Ishikawa (cell line): ENCODE data around the gene PRRT3.
A peak's percentile ranks its signal among the peaks of the same experiment; 100 is the strongest.

Source experiments
- CEBPB ChIP-seq: IDR thresholded peaks from 2 replicates; pipeline ENCODE4 v1.6.1; 2012
- CREB1 ChIP-seq: IDR thresholded peaks from 2 replicates; pipeline ENCODE4 v1.6.1; 2012; ENCODE audit warnings: low read depth
- NFIC ChIP-seq: IDR thresholded peaks from 2 replicates; pipeline ENCODE4 v1.6.1; 2012
- RAD21 ChIP-seq: IDR thresholded peaks from 2 replicates; pipeline ENCODE4 v1.6.1; 2012; ENCODE audit warnings: low read depth
- REST ChIP-seq: IDR thresholded peaks from 2 replicates; pipeline ENCODE4 v1.6.1; 2012; ENCODE audit warnings: low read depth, mild to moderate bottlenecking
- TAF1 ChIP-seq: IDR thresholded peaks from 2 replicates; pipeline ENCODE4 v1.6.1; 2012; ENCODE audit warnings: low read depth, mild to moderate bottlenecking
- TCF12 ChIP-seq: IDR thresholded peaks from 2 replicates; pipeline ENCODE4 v1.6.1; 2012; ENCODE audit warnings: low read depth
- TEAD4 ChIP-seq: IDR thresholded peaks from 2 replicates; pipeline ENCODE4 v1.6.1; 2012
- YY1 ChIP-seq: IDR thresholded peaks from 2 replicates; pipeline ENCODE4 v1.6.1; 2012; ENCODE audit warnings: low read depth
- ZBTB7A ChIP-seq: IDR thresholded peaks from 2 replicates; pipeline ENCODE4 v1.6.1; 2012; ENCODE audit warnings: low read depth
- TF ChIP-seq, protein P1 (sequence below): IDR thresholded peaks from 2 replicates; pipeline ENCODE4 v1.6.1; 2012

The PRRT3 gene

DNA sequence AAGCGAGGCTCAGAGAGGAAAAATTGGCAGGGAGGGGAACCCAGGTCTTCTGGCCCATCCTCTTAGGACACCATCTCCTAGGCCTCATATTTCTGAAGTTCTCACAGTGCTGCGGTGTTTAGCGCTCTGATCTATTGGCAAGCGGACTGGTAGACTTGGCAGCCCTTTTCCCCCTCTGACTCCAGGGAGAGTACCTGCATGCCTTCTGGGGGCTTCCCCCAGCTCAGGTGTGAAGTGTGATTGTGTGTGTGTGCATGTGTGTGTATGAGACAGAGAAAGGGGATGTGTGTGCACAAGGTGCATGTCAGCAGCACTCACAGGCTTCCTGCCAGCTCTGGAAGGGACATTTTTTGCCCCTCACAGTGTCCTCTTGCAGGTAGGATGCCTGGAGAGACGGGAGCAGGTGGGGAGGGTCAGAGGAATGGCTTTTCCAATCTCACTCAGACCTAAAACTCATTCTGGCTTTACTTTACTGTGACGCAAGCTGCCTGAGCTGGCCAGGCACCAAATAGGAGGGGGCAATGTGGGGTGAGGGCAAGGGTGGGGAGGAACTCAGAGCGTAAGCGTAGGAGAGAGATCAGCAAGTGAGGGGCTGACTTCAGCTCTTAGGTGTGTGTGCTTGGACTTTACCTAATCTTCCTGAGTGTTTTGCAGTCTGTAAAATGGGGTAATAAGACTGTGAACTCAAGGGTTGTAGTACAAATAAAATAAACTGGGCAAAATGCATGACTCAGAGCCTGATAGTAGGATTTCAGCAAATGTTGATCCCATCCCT lies 53.6 kb downstream of the PRRT3 start:
- TF ChIP-seq ZBTB7A = no peak
- TF ChIP-seq, protein P1, sequence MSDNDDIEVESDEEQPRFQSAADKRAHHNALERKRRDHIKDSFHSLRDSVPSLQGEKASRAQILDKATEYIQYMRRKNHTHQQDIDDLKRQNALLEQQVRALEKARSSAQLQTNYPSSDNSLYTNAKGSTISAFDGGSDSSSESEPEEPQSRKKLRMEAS = no peak
- no peak for TF ChIP-seq NFIC
- no peak for TF ChIP-seq TAF1
- TF ChIP-seq TCF12 = no peak
- no peak for TF ChIP-seq YY1
- TF ChIP-seq CEBPB = no peak
- TF ChIP-seq REST = no peak
- TF ChIP-seq RAD21 = no peak
- no peak for TF ChIP-seq CREB1

GRCh38 chr3:9897408-9898372 lies 54.5 kb downstream of the PRRT3 start:
- peak; percentile 79 for TF ChIP-seq YY1
- no peak for TF ChIP-seq TEAD4
- TF ChIP-seq NFIC = peak; percentile 81
- TF ChIP-seq, protein P1 = peak; percentile 52; the same call in 1 of the 2 replicates
